GM12874 (cell line): Measurements from ENCODE around the gene GPR39.

ENCODE experiments used
- CTCF ChIP-seq: IDR thresholded peaks from 2 replicates; pipeline ENCODE4 v1.5.1; 2011; ENCODE audit warnings: low read depth, mild to moderate bottlenecking, control low read depth, low read length, moderate library complexity; ENCODE audit not compliant: insufficient read depth

Gene GPR39

DNA sequence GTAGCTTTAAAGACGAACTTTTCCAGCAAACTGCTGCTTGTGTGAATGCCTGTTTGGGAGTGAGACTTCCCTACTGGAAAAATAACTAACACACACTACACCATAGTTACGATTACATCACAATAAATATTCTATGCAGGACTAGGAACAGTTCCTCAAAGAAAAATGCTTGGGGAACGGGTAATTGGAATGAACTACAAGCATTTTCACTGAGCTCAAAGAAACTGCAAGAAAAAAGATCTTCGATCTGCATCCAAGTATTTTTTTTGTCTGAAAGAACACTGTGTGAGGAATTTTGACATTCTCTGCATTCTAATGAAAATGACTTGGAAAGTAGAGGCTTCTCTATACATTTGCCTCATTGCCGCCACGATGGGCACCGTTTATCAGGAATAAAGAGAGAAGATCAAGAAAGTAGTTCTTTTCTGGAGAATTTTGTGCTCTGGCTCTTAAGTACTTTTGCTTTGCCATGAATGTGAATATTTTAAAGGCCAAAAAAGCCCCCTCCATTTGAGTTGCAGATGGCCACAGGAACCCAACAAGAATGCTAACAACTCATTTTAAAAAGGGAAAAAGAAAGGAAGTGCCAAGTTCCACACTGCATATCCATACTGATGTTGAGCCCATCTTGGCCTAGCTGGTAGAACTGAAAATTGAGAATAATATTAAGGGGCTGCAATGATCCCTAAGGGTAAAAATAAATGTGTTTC is 239.8 kb downstream of the GPR39 start:
- no peak for TF ChIP-seq CTCF

GRCh38 chr2:132659331-132659730 is 242.7 kb downstream of the GPR39 start:
- no peak for TF ChIP-seq CTCF

DNA sequence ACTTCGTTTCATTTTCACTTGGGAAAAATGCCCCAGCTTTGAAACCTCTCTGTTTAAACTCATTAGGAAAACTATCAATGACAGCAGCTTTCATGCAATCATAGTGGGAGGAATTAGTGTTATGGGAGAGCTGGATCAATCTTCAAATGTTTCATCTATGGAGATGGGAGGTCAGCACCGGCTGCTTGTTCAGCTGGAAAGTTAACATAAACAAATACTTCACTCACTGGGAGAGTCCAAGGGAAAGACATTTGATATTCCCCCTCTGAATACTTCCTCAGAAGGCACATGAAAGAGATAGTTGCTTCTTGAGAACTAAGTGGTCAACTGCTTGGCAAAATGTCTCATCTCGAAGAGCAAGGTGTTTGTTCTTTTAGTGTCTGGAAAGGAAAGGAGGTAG is 246.1 kb downstream of the GPR39 start:
- no peak for TF ChIP-seq CTCF

- TF ChIP-seq CTCF: no peak
Observed at GRCh38 chr2:132664096-132664495, 247.5 kb downstream of the GPR39 start.

DNA sequence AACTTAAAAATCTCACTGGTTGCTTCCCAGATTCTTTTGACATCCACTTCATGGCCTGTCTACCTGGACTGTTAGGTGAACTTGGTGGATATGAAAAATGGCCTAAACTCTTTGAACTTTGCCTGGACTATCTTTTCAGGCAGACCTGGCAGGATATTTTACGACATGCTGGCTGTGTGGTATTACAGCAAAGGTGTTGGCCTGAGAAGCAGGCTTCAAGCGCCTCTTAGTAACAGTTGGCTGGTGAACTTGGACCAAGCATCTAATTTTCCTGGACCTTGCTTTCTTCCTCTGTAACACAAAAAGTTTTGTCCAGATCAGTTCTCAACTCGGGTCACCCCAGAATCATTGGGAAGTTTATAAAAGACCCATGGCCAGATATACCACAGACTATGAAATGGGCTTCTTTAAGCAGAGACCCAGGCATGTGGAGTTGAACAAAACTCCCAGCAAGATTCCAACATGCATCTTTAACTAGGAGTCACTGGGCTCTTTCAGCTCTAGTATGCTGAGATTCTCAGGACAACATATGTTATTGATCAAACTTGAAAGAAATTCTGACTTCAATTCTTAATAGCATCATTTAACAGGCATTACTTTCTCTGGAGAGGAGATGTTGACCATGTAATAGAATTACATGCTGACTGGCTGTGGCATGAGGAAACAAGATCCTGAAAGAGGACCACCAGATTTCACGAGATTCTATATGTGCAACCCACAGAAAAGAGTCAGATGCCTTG is 249.0 kb downstream of the GPR39 start:
- no peak for TF ChIP-seq CTCF

GRCh38 chr2:132667706-132668105 is 251.1 kb downstream of the GPR39 start:
- no peak for TF ChIP-seq CTCF

DNA sequence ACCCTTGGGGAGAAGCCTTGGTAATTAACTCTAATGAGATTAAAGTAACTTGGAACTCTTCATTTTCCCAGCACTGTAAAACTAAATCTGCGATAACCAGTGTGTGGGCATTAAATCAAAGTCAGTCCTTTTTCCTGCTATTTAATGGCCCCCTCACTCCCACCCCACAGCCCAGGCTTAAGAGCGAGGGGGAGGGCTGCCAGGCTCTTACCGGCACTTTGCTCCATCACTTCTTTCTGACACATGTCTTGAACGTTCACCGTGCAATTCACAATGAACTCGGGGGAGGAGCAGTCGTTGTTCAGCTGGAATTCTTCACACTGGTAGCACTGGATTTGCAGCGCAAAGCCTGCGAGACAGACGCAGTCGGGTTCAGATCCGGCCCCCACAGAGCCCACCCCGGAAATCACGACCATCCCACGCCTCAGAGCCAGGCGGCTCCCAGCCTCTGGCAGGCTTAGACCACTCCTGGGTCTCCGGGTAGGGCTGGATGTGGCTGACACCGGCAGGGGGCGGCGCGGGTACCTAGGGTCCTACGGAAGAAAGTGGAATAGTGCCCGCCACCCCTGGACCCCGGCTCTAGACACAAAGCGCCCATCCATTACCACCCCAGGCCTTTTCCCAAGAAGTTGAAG is 251.7 kb downstream of the GPR39 start:
- peak; percentile 30 for TF ChIP-seq CTCF
